Measurements from ENCODE around the gene NFATC4. TPM values are rescaled to one million over a fixed set of nuclear protein-coding genes. Genes with fewer than 3 reads are reported as not detected.
"Not testable (repeated sequence)": the region's sequence is repeated elsewhere in the genome, so short reads cannot be mapped to it uniquely, and the experiment has no call there.

Gene NFATC4
- total and polyA plus RNA-seq, 5 experiments from 2014 or later: not detected

DNA sequence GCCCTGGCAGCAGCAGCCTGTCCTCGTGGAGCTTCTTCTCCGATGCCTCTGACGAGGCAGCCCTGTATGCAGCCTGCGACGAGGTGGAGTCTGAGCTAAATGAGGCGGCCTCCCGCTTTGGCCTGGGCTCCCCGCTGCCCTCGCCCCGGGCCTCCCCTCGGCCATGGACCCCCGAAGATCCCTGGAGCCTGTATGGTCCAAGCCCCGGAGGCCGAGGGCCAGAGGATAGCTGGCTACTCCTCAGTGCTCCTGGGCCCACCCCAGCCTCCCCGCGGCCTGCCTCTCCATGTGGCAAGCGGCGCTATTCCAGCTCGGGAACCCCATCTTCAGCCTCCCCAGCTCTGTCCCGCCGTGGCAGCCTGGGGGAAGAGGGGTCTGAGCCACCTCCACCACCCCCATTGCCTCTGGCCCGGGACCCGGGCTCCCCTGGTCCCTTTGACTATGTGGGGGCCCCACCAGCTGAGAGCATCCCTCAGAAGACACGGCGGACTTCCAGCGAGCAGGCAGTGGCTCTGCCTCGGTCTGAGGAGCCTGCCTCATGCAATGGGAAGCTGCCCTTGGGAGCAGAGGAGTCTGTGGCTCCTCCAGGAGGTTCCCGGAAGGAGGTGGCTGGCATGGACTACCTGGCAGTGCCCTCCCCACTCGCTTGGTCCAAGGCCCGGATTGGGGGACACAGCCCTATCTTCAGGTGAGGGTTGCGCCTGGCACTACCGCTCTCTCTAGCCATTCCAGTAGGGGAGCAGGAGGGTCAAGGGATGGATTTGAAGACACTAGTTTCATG lies 2.1 kb downstream of the NFATC4 start:
- Mint-ChIP-seq H3K4me1 (peaks cover 14 to 41% (median 26%) of the 10 kb centered on the region in 4 donors), H3K36me3 (no peaks in the 10 kb centered on the region), H3K4me3 (no peak overlapping the region), H3K27ac (no peak overlapping the region), H3K27me3 (peaks cover 22 to 40% (median 31%) of the 10 kb centered on the region in 5 donors), H3K9me3 (no peaks in the 10 kb centered on the region)
- DNase-seq: no peak
- no peak for ATAC-seq
- POLR2A ChIA-PET: interaction anchor here (0.9 kb wide), 1 partner anchor 37 kb away, joined by 3 read pairs; no protein-coding TSS in a partner anchor

GRCh38 chr14:24370748-24371147 lies 2.8 kb downstream of the NFATC4 start:
- Mint-ChIP-seq H3K9me3 (no peaks in the 10 kb centered on the region), H3K36me3 (no peaks in the 10 kb centered on the region), H3K27ac (no peak overlapping the region), H3K4me3 (no peak overlapping the region), H3K27me3 (peaks cover 16 to 33% (median 28%) of the 10 kb centered on the region in 5 donors), H3K4me1 (peaks cover 9 to 35% (median 21%) of the 10 kb centered on the region in 4 donors)
- DNase-seq (no peak), ATAC-seq (no peak)
- POLR2A ChIA-PET: interaction anchor here (0.9 kb wide), 1 partner anchor 37 kb away, joined by 3 read pairs; no protein-coding TSS in a partner anchor

- H3K4me1 Mint-ChIP-seq: peaks cover 6 to 28% (median 18%) of the 10 kb centered on the region in 4 donors
- DNase-seq, H3K4me3 Mint-ChIP-seq, H3K36me3 Mint-ChIP-seq, H3K27ac Mint-ChIP-seq, ATAC-seq, POLR2A ChIA-PET, H3K9me3 Mint-ChIP-seq: not testable (repeated sequence)
- peaks cover 14 to 26% (median 25%) of the 10 kb centered on the region in 5 donors for H3K27me3 Mint-ChIP-seq
Observed at GRCh38 chr14:24371605-24372004, 3.6 kb downstream of the NFATC4 start.

GRCh38 chr14:24372701-24373416 lies 4.9 kb downstream of the NFATC4 start:
- Mint-ChIP-seq H3K36me3 (no peaks in the 10 kb centered on the region), H3K9me3 (no peaks in the 10 kb centered on the region), H3K4me1 (peaks cover 0 to 15% (median 6%) of the 10 kb centered on the region in 4 donors), H3K27ac (no peak overlapping the region), H3K27me3 (peaks cover 4 to 16% (median 12%) of the 10 kb centered on the region in 5 donors), H3K4me3 (no peak overlapping the region)
- ATAC-seq (no peak), DNase-seq (no peak)
- POLR2A ChIA-PET: no interaction called here

GRCh38 chr14:24376448-24377070 lies 8.6 kb downstream of the NFATC4 start:
- Mint-ChIP-seq H3K27ac (no peak overlapping the region), H3K4me3 (no peak overlapping the region), H3K27me3 (peaks cover 0 to 9% (median 7%) of the 10 kb centered on the region in 5 donors), H3K9me3 (no peaks in the 10 kb centered on the region), H3K4me1 (no peaks in the 10 kb centered on the region), H3K36me3 (no peaks in the 10 kb centered on the region)
- DNase-seq (no peak), ATAC-seq (no peak)
- POLR2A ChIA-PET: interaction anchor here (1.6 kb wide), 1 partner anchor 37 kb away, joined by 3 read pairs; no protein-coding TSS in a partner anchor

GRCh38 chr14:24377126-24377525 lies 9.1 kb downstream of the NFATC4 start:
- H3K27ac Mint-ChIP-seq: no peak overlapping the region
- no peak for DNase-seq
- no peaks in the 10 kb centered on the region for H3K36me3 Mint-ChIP-seq
- H3K27me3 Mint-ChIP-seq: peaks cover 0 to 10% (median 7%) of the 10 kb centered on the region in 5 donors
- no peaks in the 10 kb centered on the region for H3K9me3 Mint-ChIP-seq
- H3K4me3 Mint-ChIP-seq: no peak overlapping the region
- no peak for ATAC-seq
- H3K4me1 Mint-ChIP-seq: no peaks in the 10 kb centered on the region
- POLR2A ChIA-PET: interaction anchor here (1.6 kb wide), 1 partner anchor 38 kb away, joined by 3 read pairs; no protein-coding TSS in a partner anchor

DNA sequence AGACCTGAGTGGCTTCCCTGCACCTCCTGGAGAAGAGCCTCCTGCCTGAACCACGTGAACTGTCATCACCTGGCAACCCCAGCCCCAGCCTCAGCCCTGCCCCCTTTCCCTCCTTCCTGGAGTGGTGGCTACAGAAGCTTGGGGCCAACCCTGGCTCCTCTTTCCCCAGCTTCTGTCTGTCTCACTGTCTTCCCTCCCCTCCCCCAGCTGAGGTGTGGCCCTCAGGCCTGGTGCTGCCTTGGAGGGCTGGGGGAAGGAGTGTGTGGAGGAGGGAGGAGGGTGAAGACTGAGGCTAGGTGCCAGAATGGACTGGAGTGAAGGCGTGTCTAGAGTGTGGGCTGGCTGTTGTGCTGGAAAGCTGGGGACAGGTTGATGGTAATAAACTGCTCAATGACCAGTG lies 9.7 kb downstream of the NFATC4 start:
- DNase-seq (no peak), ATAC-seq (no peak)
- H3K27ac Mint-ChIP-seq: peak overlapping the region in 1 of 10 donors; percentile 44
- H3K4me3 Mint-ChIP-seq: no peak overlapping the region
- no peaks in the 10 kb centered on the region for H3K36me3 Mint-ChIP-seq
- peaks cover 0 to 11% (median 7%) of the 10 kb centered on the region in 5 donors for H3K27me3 Mint-ChIP-seq
- POLR2A ChIA-PET: interaction anchor here (0.7 to 1.6 kb wide), 2 partner anchors 12 to 38 kb away, joined by 3 read pairs; no protein-coding TSS in a partner anchor
- H3K9me3 Mint-ChIP-seq: no peaks in the 10 kb centered on the region
- H3K4me1 Mint-ChIP-seq: no peaks in the 10 kb centered on the region

- ATAC-seq (no peak), DNase-seq (no peak)
- no peaks in the 10 kb centered on the region for H3K36me3 Mint-ChIP-seq
- H3K4me1 Mint-ChIP-seq: no peaks in the 10 kb centered on the region
- POLR2A ChIA-PET: interaction anchor here (1.0 to 1.6 kb wide), 2 partner anchors 10 to 39 kb away, joined by 3 read pairs; partner anchors contain the start of gene NFATC4
- peaks cover 0 to 11% (median 7%) of the 10 kb centered on the region in 5 donors for H3K27me3 Mint-ChIP-seq
- H3K4me3 Mint-ChIP-seq: no peak overlapping the region
- no peak overlapping the region for H3K27ac Mint-ChIP-seq
- no peaks in the 10 kb centered on the region for H3K9me3 Mint-ChIP-seq
Observed at GRCh38 chr14:24378327-24378726, 10.3 kb downstream of the NFATC4 start.

DNA sequence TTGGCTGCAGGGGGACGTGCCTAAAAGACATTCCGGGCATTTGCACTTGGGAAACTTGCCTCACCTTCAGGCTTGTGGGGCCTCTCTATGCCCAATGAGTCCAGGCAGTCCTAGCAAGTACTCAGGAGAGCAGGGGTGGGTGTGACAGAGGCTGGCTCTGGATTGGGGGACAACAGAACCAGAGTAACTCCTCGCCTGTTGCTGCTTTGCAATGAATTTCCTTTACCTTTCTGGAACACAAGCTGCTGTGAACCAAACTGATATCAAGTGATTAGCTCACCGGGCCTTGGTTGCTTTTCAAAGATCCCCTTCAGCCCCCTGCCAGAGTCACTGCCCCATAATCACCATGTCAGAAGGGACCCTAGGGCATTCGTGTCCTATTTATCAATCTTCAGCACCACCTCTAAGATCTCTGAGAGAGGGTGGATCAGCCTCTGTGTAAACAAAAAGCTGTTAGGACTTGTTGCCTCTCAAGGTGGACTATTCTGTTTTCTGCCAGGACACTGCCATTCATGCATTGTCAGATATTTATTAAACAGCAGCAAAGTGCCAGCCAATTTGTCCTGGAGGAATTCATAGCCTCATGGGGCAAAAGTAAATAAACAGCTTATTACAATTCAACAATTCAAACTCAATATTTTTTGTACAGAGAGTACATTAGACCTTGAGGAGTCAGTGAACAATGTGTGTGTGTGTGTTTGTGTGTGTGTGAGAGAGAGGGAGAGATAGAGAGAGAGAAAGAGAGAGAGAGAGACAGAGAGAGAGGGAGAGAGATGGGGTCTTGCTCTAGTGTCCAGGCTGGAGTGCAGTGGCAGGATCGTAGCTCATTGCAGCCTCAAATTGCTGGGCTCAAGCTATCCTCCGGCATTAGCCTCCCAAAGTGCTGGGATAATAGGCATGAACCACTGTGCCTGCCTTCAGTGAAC lies 11.3 kb downstream of the NFATC4 start:
- Mint-ChIP-seq H3K4me1 (no peaks in the 10 kb centered on the region), H3K27me3 (peaks cover 0 to 13% (median 7%) of the 10 kb centered on the region in 5 donors), H3K9me3 (no peaks in the 10 kb centered on the region), H3K4me3 (no peak overlapping the region), H3K36me3 (no peaks in the 10 kb centered on the region), H3K27ac (no peak overlapping the region)
- no peak for DNase-seq
- POLR2A ChIA-PET: interaction anchor here (0.6 to 1.0 kb wide), 2 partner anchors 11 to 21 kb away, joined by 3 read pairs; partner anchors contain the start of gene NFATC4
- ATAC-seq: no peak

DNA sequence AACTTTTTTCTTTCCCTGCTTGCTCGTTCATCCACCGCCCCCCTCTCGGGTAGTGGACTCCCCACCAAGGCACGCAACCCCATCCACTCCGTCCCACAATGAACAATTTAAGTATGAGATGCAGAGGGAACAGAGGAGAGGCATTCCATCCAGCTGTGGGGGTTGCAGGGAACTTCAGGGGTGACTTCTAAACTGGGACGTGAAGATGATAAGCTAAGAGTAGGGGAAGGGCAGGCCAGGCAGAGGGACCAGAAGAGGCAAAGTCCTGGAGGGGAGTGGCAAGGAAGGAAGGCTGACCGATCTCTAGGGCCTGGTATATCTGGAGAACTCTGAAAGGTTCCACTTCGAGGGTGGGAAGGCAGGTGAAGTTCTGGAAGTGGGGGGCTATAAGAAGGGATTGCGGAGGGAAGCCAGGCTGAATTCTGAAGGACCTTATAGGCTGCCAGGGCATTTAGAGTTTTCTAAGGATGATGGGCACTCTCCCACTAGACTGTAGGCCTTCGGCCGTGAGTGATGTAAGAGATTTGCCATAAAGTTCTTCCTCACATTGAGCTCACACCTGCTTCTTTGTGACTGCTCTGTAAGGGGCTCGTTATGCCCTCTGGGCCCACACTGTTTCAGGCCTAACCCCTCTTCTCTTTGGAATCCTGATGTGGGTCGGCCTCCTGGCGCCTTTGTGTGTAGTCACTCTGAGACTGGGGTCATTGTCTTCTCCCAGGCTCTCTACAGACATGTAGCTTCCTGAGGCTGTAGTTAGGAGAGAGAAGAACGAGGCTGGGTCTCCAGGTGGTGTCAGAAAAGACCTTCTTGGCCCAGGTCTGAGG lies 12.1 kb downstream of the NFATC4 start:
- Mint-ChIP-seq H3K36me3 (no peaks in the 10 kb centered on the region), H3K4me3 (no peak overlapping the region), H3K9me3 (no peaks in the 10 kb centered on the region), H3K27ac (no peak overlapping the region), H3K4me1 (no peaks in the 10 kb centered on the region), H3K27me3 (peaks cover 0 to 10% (median 9%) of the 10 kb centered on the region in 5 donors)
- POLR2A ChIA-PET: no interaction called here
- no peak for ATAC-seq
- DNase-seq: no peak

GRCh38 chr14:24381363-24382063 lies 13.5 kb downstream of the NFATC4 start:
- Mint-ChIP-seq H3K9me3 (no peaks in the 10 kb centered on the region), H3K27me3 (peaks cover 0 to 12% (median 9%) of the 10 kb centered on the region in 5 donors), H3K27ac (no peak overlapping the region), H3K4me3 (no peak overlapping the region), H3K4me1 (no peaks in the 10 kb centered on the region), H3K36me3 (no peaks in the 10 kb centered on the region)
- ATAC-seq (no peak), DNase-seq (no peak)
- POLR2A ChIA-PET: no interaction called here

Data from naive thymus-derived CD8-positive, alpha-beta T cell (primary cell).